HepG2 (cell line): ENCODE measurements around the gene OBP2A. TPM values are rescaled to one million over a fixed set of nuclear protein-coding genes. Genes with fewer than 3 reads are reported as not detected.

ENCODE experiments used
- ATAD3A ChIP-seq: sonication (generic); formaldehyde crosslinking; IDR thresholded peaks from 2 replicates; pipeline ENCODE4 v1.4.0; 2020; ENCODE audit warnings: missing genetic modification reagents
- CHCHD3 ChIP-seq: sonication (generic); formaldehyde crosslinking; IDR thresholded peaks from 2 replicates; pipeline ENCODE4 v1.8.0; 2022; ENCODE audit warnings: mild to moderate bottlenecking, missing genetic modification reagents, moderate library complexity
- KDM5B ChIP-seq: sonication (generic); formaldehyde crosslinking; IDR thresholded peaks from 2 replicates; pipeline ENCODE4 v1.4.0; 2020; ENCODE audit warnings: missing genetic modification reagents, mild to moderate bottlenecking, borderline replicate concordance
- MLLT10 ChIP-seq: sonication (generic); formaldehyde crosslinking; IDR thresholded peaks from 2 replicates; pipeline ENCODE4 v1.4.0; 2020; ENCODE audit warnings: missing genetic modification reagents
- RAD21 ChIP-seq: fragments of 450-650 bp; formaldehyde crosslinking; IDR thresholded peaks from 2 replicates; pipeline ENCODE4 v1.5.0; 2020; ENCODE audit warnings: mild to moderate bottlenecking
- ZNF260 ChIP-seq: sonication (generic); formaldehyde crosslinking; IDR thresholded peaks from 2 replicates; pipeline ENCODE4 v1.4.0; 2020; ENCODE audit warnings: missing genetic modification reagents, low read depth, mild to moderate bottlenecking, borderline replicate concordance
- ZNF569 ChIP-seq: sonication (generic); formaldehyde crosslinking; IDR thresholded peaks from 2 replicates; pipeline ENCODE4 v1.5.0; 2020; ENCODE audit warnings: mild to moderate bottlenecking, missing genetic modification reagents, moderate library complexity, borderline replicate concordance
- ZNF768 ChIP-seq: sonication (generic); formaldehyde crosslinking; IDR thresholded peaks from 2 replicates; pipeline ENCODE4 v1.4.0; 2020; ENCODE audit warnings: missing genetic modification reagents
- polyA plus RNA-seq, 8 experiments: library from polyadenylated mRNA; depleted of rRNA in 3 of 8; stranded (reverse) in 7 of 8; unstranded in 1 of 8; fragments of >200 nt; fragmentation: Illumina TruSeq in 4 of 8; extraction: Trizol in 4 of 8; gene quantifications; 2 replicates each; pipeline versions ENCODE4 v1.2.1 to v1.2.3, GENCODE V29; 2011 to 2016; ENCODE audit warnings: low read depth in 4 of 8, missing spikeins in 1 of 8, mixed read lengths in 1 of 8; ENCODE audit not compliant: insufficient read depth in 1 of 8
- total RNA-seq, 5 experiments: library from RNA; depleted of rRNA; stranded (reverse); fragments of >200 nt; fragmentation: Illumina TruSeq; extraction: Trizol; gene quantifications; 2 replicates each; pipeline ENCODE4 v1.2.3, GENCODE V29; 2016; ENCODE audit warnings: low read depth in 1 of 5
- TF ChIP-seq, protein P1 (sequence below): sonication (generic); formaldehyde crosslinking; IDR thresholded peaks from 2 replicates; pipeline ENCODE4 v1.8.0; 2022; ENCODE audit warnings: mild to moderate bottlenecking, missing genetic modification reagents, moderate library complexity
- TF ChIP-seq, protein P2 (sequence below): fragments of 450-650 bp; IDR thresholded peaks from 2 replicates; pipeline ENCODE4 v1.6.1; 2016
- TF ChIP-seq, protein P3 (sequence below), 2 experiments: sonication (generic) in 1 of 2; formaldehyde crosslinking in 1 of 2; IDR thresholded peaks; 2 replicates each; pipeline versions ENCODE4 v1.6.1 to v1.9.0; 2014 to 2022; ENCODE audit warnings: antibody characterized with exemption in 1 of 2, borderline replicate concordance in 1 of 2, inconsistent platforms in 1 of 2, low read depth in 1 of 2, missing genetic modification reagents in 1 of 2
- TF ChIP-seq, protein P4 (sequence below): sonication (generic); formaldehyde crosslinking; IDR thresholded peaks from 2 replicates; pipeline ENCODE4 v1.5.1; 2020; ENCODE audit warnings: mild to moderate bottlenecking, missing genetic modification reagents, borderline replicate concordance

Gene OBP2A
- total and polyA plus RNA-seq, 2 of the 13 experiments (the other 11 are each of a cell fraction or from before 2014, with no cell fraction given) = 0.32 TPM; not detected in 1

DNA sequence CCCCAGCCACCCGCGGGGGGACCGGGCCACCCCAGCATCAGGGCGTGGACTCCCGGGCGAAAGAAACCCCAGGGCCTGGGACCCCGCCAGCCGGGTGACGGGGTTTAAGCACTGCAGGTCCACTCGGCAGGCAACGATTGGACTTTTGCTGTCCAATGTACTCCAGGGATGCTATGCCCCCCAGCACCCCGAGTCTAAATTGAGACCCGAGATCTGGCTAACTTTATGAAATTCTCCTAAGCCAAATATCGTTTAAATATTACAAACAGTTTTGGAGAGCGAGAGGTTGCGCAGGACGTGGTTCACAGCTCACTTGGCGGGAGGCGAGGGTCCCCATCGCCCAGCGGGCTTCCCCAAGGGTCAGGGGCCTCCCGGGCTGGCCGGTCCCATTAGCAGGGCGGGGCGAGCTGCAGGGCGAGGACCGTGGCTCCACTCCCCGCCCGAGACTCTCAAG is 45.8 kb upstream of the OBP2A start (continued):
- TF ChIP-seq CHCHD3 (CRISPR knock-in tag) = no peak
- TF ChIP-seq ATAD3A (CRISPR knock-in tag) = no peak
- TF ChIP-seq ZNF768 (CRISPR knock-in tag) = no peak
- TF ChIP-seq, protein P1, sequence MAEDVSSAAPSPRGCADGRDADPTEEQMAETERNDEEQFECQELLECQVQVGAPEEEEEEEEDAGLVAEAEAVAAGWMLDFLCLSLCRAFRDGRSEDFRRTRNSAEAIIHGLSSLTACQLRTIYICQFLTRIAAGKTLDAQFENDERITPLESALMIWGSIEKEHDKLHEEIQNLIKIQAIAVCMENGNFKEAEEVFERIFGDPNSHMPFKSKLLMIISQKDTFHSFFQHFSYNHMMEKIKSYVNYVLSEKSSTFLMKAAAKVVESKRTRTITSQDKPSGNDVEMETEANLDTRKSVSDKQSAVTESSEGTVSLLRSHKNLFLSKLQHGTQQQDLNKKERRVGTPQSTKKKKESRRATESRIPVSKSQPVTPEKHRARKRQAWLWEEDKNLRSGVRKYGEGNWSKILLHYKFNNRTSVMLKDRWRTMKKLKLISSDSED (CRISPR knock-in tag) = no peak
- no peak for TF ChIP-seq MLLT10 (CRISPR knock-in tag)
- no peak for TF ChIP-seq KDM5B
- TF ChIP-seq, protein P2, sequence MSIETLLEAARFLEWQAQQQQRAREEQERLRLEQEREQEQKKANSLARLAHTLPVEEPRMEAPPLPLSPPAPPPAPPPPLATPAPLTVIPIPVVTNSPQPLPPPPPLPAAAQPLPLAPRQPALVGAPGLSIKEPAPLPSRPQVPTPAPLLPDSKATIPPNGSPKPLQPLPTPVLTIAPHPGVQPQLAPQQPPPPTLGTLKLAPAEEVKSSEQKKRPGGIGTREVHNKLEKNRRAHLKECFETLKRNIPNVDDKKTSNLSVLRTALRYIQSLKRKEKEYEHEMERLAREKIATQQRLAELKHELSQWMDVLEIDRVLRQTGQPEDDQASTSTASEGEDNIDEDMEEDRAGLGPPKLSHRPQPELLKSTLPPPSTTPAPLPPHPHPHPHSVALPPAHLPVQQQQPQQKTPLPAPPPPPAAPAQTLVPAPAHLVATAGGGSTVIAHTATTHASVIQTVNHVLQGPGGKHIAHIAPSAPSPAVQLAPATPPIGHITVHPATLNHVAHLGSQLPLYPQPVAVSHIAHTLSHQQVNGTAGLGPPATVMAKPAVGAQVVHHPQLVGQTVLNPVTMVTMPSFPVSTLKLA = no peak
- TF ChIP-seq ZNF569 = 0 out of 2 replicates have a peak, but pooled peaks have one; percentile 1
- TF ChIP-seq ZNF260 (CRISPR knock-in tag) = no peak
- TF ChIP-seq, protein P3, sequence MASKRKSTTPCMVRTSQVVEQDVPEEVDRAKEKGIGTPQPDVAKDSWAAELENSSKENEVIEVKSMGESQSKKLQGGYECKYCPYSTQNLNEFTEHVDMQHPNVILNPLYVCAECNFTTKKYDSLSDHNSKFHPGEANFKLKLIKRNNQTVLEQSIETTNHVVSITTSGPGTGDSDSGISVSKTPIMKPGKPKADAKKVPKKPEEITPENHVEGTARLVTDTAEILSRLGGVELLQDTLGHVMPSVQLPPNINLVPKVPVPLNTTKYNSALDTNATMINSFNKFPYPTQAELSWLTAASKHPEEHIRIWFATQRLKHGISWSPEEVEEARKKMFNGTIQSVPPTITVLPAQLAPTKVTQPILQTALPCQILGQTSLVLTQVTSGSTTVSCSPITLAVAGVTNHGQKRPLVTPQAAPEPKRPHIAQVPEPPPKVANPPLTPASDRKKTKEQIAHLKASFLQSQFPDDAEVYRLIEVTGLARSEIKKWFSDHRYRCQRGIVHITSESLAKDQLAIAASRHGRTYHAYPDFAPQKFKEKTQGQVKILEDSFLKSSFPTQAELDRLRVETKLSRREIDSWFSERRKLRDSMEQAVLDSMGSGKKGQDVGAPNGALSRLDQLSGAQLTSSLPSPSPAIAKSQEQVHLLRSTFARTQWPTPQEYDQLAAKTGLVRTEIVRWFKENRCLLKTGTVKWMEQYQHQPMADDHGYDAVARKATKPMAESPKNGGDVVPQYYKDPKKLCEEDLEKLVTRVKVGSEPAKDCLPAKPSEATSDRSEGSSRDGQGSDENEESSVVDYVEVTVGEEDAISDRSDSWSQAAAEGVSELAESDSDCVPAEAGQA (IDR thresholded peaks at IDR 0.05; ENCODE audit: low read depth) = no peak
- TF ChIP-seq, protein P3 (CRISPR knock-in tag; IDR thresholded peaks at IDR 0.05; ENCODE audit: borderline replicate concordance) = no peak
- TF ChIP-seq RAD21 = no peak
- TF ChIP-seq, protein P4, sequence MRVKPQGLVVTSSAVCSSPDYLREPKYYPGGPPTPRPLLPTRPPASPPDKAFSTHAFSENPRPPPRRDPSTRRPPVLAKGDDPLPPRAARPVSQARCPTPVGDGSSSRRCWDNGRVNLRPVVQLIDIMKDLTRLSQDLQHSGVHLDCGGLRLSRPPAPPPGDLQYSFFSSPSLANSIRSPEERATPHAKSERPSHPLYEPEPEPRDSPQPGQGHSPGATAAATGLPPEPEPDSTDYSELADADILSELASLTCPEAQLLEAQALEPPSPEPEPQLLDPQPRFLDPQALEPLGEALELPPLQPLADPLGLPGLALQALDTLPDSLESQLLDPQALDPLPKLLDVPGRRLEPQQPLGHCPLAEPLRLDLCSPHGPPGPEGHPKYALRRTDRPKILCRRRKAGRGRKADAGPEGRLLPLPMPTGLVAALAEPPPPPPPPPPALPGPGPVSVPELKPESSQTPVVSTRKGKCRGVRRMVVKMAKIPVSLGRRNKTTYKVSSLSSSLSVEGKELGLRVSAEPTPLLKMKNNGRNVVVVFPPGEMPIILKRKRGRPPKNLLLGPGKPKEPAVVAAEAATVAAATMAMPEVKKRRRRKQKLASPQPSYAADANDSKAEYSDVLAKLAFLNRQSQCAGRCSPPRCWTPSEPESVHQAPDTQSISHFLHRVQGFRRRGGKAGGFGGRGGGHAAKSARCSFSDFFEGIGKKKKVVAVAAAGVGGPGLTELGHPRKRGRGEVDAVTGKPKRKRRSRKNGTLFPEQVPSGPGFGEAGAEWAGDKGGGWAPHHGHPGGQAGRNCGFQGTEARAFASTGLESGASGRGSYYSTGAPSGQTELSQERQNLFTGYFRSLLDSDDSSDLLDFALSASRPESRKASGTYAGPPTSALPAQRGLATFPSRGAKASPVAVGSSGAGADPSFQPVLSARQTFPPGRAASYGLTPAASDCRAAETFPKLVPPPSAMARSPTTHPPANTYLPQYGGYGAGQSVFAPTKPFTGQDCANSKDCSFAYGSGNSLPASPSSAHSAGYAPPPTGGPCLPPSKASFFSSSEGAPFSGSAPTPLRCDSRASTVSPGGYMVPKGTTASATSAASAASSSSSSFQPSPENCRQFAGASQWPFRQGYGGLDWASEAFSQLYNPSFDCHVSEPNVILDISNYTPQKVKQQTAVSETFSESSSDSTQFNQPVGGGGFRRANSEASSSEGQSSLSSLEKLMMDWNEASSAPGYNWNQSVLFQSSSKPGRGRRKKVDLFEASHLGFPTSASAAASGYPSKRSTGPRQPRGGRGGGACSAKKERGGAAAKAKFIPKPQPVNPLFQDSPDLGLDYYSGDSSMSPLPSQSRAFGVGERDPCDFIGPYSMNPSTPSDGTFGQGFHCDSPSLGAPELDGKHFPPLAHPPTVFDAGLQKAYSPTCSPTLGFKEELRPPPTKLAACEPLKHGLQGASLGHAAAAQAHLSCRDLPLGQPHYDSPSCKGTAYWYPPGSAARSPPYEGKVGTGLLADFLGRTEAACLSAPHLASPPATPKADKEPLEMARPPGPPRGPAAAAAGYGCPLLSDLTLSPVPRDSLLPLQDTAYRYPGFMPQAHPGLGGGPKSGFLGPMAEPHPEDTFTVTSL = no peak
